Astrocyte (in vitro differentiated cells and primary cell): Measurements from ENCODE around the gene LIM2.

ENCODE experiments used
- EZH2 ChIP-seq: IDR thresholded peaks from 2 replicates; pipeline ENCODE4 v1.6.1; 2012; ENCODE audit warnings: mild to moderate bottlenecking, low read length, inconsistent platforms; ENCODE audit not compliant: insufficient read depth
- TF ChIP-seq, protein P1 (sequence below): IDR thresholded peaks from 2 replicates; pipeline ENCODE4 v1.5.1; 2011; ENCODE audit warnings: low read depth, mild to moderate bottlenecking, inconsistent platforms, low read length, moderate library complexity; ENCODE audit not compliant: insufficient read depth

DNA sequence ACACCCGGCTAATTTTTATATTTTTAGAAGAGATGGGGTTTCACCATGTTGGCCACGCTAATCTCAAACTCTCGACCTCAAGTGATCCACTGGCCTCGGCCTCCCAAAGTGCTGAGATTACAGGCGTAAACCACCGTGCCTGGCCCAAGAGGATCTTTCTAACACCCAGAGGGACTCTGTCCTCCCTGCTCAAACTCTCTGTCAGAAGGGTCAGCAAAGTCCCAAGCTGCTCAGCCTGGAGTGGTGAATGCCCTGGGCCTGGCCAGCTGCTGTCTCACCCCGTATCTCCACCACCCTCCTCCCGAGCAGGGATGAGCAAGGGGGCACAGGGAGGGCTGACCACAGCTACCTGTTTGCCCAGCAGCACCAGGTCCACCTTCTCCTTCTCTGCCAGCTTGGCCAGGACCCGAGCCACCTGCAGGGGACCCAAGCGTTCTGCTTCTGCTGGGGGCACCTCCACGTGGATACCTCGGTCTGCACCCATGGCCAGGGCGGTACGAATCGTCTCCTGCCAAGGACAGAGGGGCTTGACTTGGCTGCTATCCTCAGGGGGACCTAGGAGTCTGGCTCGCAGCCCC lies 34.9 kb downstream of the LIM2 start:
- TF ChIP-seq, protein P1, sequence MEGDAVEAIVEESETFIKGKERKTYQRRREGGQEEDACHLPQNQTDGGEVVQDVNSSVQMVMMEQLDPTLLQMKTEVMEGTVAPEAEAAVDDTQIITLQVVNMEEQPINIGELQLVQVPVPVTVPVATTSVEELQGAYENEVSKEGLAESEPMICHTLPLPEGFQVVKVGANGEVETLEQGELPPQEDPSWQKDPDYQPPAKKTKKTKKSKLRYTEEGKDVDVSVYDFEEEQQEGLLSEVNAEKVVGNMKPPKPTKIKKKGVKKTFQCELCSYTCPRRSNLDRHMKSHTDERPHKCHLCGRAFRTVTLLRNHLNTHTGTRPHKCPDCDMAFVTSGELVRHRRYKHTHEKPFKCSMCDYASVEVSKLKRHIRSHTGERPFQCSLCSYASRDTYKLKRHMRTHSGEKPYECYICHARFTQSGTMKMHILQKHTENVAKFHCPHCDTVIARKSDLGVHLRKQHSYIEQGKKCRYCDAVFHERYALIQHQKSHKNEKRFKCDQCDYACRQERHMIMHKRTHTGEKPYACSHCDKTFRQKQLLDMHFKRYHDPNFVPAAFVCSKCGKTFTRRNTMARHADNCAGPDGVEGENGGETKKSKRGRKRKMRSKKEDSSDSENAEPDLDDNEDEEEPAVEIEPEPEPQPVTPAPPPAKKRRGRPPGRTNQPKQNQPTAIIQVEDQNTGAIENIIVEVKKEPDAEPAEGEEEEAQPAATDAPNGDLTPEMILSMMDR: no peak
- no peak for TF ChIP-seq EZH2
